ENCODE measurements around the gene MYH7B.

Gene MYH7B

DNA sequence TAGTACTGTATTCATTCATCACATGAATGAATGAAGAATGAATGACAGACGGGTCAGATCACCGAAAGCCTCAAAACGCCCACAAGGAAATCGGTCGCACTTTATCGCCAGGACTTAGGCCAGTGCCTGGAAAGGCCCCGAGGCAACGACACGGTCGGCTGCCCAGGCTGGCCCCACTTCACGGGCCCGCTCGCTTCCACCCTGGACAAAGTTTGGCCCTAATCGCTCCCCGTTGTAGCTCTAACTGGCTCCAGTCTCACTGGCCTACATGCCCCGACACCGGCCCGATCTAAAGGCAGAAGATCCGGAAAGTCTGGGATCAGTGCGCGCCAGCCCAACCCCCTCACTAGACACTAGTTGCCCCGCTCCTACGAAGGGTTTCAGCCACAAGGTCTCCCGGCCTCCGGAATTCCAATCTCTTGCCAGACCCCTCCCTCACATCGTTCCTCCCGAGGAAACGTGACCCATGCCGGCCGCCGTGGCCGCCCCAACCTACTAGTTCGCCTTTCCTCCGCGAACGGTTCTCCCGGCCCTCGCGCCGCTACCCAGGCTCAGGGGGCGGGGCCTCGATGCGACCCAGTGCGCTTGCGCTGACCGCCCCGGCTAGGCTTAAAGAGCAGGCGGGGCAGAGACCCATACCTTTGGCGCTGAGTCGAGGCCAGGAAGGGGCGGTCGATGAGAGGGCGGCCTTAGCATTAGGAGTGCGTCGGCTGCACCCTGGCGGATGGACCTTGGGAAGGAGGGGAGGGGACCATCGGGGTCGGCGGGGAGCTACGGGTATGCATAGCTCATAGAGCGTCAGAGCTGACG lies at the start of gene MYH7B, which contains the start of gene GSS:
MYH7B (plus strand) TSS at position 638 of the 810 bp plus-strand sequence. CDS start 22,138 bp downstream, outside the sequence.
GSS (minus strand) TSS at position 576 of the 810 bp plus-strand sequence. CDS start 3,954 bp downstream, outside the sequence.
- DNase-seq (ENCODE audit: low spot score): peak; percentile 97

DNA sequence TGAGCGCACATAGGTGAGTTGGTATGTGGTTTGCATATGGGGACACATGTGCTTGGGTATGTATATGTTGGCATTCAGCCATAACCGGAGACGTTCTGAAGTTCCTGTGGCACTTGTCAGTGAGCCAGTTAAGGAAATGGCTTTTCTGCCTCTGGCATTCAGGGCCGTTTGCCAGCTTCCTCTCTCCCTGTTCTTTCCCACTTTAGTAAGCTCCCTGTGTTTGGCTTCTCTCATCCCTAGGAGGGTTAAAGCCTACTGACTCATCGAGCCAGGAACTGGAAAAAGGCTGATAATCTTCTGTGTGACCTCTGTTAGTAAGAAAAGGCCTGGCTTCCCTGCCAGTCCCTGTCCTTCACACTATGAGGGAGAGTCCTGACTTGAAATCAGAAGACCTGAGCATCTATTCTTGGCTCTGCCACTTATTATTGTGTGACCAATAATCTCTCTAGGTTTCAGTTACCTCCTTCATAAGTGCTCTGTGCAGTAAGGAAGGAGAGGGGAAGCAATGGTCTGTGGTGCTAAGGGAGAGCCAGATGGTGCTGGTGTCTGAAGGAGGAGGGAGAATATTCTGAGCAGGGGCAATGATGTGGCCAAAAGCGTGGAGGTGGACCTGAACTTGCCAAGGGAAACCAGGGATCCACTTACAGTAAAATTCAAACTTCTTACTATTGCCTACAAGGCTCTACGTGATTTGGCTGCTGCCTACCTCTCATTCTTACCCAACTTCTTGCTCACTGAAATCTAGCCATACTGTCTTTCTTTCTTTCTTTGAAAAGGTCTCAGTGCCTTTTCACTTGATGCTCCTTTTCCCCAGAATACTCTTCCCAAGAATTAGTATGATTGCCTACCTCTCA lies 47.8 kb upstream of the MYH7B start:
- no peak for DNase-seq (ENCODE audit: low spot score)

DNA sequence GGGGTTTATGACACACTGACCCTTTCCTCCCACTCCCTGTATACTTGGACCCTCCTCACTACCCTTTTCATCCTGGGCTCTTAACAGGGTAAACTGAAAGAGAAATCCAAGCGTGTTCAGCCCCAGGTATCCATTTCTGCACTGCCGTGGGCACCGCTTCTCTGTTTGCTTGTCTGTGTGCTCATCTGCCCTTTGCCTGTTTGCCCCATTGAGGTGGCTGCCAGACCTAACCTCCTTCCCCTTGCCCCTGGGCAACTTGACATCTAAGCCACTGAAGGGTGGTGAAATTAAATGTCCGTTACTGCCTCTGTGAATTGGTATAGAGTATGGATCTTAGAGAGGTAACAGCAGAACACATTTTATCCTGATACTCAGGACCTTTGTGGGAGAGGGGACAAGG lies 40.5 kb upstream of the MYH7B start:
- no peak for DNase-seq (ENCODE audit: low spot score)

DNA sequence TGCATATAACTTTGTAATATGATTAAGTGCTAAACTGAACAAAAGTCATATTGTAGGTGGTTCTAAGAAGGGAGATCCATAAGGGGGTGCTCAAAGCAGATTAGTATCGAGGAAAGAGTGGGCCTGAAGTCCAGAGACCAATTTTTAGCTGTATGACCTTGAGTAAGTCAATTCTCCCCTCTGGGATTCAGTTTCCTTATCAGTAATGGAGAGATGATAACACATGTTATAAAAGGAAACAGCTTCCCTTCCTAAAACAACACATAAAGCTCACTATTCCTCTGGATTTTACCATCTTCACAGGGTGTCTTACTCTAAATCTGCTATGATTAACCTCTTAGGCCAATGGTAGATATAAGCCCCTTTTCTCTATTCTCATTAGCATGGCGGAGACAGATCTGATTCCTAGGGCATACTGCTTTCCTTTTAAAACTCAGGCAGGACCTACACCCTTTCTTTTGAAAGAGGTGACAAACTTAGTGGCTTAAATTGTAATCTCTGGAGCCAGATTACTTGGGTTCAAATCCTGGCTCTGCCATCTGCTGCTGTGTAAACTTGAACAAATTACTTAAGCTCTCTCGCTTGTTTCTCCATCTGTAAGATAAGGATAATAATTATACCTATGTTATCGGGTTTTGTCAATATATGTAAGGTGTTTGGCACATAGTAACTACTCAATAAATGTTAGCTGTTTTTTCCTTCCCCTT lies 39.8 kb upstream of the MYH7B start:
- DNase-seq (ENCODE audit: low spot score): no peak

DNA sequence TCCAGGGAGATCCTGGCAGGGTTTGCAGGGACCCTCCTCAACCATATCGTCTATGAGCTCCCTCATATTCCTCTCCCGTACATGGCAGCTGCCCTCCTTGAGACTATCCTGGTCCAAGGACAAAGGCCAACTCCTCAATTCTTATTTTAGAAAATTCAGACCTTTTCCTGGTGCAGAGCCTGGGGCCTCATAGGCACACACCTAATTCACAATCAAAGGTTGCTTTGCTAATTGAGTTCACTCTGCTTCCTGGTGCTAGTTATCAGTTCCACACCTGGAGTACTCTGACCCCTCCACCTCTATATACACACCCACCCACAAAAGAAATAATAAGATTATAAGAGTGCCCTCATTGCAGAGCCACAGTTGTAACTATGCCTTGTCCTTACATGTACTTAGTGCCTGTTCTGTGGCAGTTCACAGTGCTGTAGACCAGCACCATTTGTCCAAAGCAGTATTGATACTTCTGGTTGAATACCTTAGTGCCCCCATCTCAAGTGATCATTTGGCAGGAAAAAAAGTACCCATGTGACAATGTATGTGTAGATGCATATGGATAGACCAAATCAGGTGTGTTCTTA lies 38.8 kb upstream of the MYH7B start:
- no peak for DNase-seq (ENCODE audit: low spot score)

DNA sequence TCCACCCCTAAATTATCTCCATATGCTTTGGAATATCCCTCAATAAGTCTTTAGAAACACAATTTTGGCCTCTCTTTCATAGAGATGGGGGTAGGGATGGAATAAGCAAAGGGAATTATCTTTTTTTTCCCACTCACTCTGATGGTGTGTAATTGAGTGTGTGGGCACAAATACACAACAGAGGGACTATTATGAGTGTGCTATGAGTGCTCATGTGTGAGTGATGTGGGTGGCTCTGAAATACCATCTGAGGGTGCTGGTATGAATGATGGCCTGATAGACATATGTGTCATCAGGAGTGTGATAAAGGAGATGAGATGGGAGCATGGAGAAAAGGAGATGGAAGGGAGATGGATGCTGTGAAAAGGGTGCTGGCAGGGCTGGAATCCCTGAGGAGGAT lies 35.6 kb upstream of the MYH7B start:
- no peak for DNase-seq (ENCODE audit: low spot score)

DNA sequence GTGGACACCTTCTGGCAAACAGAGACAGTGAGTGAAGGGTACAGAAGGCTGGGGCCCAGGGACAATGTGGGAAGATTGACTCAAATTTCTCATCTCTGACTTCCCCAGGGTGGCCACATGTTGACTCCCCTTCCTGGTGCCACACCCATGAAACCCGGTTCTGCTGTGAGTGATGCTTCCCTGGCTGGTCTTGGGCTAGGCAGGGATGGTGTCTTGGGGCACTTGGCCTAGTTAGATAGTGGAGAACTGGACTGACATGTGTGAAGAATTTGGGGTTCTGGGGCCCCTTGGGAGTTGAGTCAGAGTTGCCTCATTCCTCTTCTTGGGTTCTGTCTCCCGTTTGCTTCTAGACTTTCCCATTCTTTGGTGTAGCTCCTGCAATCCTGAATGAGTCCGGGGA lies 34.2 kb upstream of the MYH7B start:
- no peak for DNase-seq (ENCODE audit: low spot score)

DNA sequence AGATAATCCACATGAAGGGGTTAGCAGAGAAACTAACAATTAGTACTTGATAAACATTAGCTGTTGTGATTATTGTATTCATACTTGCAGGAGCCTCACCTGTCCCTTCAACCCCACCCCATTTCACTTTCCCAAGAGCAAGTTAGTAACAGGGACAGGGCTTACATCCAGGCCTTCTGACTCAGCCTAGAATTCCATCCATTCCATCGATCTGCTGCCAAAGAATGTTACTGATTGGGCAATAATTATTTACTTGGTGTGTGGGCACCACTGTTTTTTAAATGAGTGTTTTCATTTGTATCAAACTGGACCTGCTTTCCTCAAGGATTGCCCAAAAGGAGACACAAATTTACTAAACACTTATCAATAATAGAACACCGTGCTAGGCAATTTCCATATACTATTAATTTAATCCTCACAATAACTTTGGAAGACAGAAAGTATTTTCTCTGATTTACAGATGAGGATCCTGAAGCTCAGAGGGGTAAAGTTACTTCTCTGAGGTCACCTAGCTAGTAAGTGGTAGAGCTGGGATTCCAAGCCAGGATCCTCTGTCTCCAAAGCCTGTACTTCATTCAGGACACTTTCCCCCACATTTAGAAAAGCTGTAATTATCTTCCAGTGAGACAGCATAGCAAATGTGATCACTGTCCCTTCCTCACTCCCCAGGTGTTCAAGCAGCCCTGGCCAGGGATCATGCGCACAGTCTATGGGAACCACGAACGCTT lies 32.9 kb upstream of the MYH7B start:
- no peak for DNase-seq (ENCODE audit: low spot score)

DNA sequence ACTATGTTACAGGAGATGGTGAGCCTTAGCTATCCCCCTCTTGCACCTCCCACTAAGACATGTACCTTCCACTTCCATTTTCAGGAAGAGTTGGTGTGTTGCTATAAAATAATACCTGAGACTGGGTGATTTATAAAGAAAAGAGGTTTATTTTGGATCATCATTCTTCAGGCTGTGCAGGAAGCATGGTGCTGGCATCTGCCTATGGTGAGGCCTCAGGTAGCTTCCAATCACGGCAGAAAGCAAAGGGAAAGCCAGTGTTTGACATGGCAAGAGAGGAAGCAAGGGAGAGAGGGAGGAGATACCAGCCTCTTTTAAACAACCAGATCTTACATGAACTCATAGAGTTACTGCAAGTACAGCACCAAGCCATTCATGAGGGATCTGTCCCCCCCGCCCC lies 32.3 kb upstream of the MYH7B start:
- DNase-seq (ENCODE audit: low spot score): no peak

DNA sequence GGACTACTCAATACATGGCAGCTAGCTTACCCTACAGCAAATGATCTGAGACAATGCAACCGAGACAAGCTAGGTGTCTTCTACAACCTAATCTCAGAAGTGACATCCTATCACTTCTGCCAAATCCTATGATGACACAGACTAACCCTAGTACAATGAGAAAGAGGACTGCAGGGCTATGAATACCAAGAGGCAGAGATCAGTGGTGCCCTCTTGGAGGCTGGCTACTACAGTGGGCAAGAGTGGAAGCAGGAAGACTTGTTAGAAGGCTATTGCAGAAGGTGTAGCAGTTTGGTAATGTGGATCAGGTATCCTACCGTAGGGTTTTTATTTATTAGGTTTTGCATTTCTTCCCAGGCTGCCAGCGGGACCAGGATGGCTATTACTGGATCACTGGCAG lies 30.3 kb upstream of the MYH7B start:
- DNase-seq (ENCODE audit: low spot score): no peak

DNA sequence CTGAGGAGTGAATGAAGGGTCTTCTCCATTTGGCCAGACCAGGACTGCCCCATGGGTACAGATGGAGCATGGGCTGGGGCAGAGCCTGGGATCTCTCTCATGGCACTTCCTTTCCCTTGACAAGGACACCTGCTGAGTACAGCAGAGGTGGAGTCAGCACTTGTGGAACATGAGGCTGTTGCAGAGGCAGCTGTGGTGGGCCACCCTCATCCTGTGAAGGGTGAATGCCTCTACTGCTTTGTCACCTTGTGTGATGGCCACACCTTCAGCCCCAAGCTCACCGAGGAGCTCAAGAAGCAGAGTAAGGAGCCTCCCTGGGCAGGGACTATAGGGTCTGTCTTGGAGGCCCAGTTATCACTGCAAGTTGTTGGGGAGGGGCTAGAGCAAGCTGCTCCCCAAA lies 29.7 kb upstream of the MYH7B start:
- no peak for DNase-seq (ENCODE audit: low spot score)

DNA sequence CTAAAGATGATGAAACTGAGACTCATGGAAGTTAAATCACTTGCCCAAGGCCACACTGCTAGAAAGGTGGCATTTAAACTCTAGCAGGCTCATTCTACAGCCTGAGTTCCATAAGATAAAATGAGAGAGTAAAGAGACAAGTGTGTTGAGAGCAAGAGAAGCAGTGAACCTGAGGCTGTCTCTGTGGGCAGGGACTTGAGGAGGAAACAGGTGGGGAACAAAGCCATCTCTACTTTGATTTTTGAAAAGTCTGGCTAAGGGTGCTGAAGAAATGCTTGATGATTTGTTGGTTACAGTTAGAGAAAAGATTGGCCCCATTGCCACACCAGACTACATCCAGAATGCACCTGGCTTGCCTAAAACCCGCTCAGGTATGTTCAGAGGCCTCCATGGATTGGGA lies 29.1 kb upstream of the MYH7B start:
- no peak for DNase-seq (ENCODE audit: low spot score)

DNA sequence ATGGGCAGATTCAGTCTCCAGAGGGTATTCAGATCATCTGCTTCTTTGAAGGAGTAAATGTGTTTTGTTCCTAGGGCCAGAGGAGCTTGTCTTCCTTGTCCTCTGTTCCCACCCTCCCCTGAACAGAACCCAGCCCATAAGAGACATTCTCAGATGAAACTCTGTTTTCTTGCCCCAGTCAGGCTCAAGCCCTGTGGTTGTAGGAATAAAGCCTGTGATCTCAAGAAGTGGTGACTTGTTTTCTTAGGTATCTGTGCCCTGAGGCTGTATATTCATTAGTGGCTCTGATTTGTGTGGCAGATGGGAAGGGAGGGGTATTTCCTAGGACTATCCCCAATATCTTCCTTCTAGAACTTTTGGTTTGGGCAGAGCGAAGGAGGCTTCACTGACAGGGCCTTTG lies 27.9 kb upstream of the MYH7B start:
- no peak for DNase-seq (ENCODE audit: low spot score)

DNA sequence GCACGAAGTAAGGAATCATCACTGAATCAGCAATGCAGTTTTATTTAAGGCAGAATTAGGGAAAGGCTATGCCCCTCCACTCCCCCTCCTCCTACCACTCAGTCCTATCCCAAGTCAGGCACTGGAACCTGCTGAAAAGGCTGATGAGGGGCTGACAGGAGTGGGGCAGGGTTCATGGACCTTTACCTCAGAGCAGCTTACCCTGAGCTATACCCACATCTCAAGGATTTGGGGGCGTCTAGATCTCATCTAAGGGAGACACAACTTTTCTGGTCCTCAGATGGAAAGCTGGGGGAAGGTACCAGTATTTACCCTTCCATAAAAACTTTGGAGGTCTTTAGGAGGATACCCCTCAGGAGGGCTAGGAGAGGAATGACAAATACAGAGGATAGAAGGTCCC lies 27.3 kb upstream of the MYH7B start:
- DNase-seq (ENCODE audit: low spot score): no peak

DNA sequence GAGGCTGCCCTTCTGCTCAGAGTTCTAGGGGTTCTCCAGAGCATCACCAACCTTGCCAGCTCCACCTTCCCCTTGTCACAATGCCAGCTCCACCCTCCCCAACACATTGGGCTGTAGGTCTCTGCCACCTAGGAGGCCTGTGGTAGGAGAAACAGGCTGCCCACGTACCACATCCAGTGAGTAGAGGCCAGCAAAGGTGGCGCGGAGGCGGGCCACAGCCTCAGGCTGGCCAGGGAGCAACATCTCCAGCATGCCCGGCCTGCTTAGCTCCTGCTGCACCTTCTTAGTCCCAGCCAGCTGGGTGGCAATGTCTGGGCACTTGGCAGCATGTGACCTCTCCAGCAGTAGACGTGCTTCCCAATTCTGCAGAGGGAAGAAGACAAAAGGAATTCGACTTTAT lies 23.9 kb upstream of the MYH7B start:
- no peak for DNase-seq (ENCODE audit: low spot score)

DNA sequence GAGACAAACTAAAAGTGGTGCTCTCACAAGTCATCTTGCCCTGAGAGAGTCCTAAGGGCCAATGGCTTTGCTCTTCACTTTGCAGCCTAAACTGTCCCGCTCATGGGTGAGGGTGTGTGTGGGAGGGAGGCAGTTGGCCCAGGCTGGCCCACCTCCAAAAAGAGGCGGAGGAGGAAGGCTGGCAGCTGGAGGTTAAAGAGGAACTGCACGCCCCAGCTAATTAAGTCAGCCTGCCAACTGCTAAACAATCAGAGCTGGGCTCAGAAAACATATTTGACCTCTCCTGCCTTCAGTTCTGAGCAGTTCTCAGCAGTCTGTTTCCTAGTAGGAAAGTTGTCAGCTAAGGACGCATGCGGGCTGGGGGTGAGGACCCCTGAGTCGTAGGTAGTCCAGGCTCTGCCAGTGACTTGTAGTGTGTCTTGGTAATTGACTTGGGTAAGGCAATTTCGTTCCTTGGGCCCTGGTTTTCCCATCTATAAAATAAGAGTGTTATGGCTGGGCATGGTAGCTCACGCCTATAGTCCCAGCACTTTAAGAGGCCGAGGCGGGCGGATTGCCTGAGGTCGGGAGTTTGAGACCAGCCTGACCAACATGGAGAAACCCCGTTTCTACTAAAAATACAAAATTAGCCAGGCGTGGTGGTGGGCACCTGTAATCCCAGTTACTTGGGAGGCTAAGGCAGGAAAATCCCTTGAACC lies 17.1 kb upstream of the MYH7B start:
- no peak for DNase-seq (ENCODE audit: low spot score)

DNA sequence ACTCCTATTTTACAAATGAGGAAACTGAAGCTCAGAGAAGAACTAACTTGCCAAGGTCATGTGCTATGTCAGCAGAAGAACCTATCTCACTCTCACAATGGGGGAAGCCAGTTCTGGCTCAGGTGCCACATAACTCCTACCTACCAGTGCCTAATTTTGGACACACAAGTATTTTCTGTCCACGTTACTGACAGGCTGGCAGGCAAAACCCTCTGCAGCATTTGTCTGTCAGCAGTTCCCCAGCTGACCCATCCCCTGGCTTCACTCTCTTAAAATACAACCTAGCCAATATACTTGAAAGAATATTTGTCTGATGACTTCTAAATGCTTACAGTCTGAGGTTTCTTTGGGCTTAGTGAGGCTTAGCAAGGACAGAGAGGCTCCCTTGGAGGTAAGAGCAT lies 15.6 kb upstream of the MYH7B start:
- DNase-seq (ENCODE audit: low spot score): no peak

DNA sequence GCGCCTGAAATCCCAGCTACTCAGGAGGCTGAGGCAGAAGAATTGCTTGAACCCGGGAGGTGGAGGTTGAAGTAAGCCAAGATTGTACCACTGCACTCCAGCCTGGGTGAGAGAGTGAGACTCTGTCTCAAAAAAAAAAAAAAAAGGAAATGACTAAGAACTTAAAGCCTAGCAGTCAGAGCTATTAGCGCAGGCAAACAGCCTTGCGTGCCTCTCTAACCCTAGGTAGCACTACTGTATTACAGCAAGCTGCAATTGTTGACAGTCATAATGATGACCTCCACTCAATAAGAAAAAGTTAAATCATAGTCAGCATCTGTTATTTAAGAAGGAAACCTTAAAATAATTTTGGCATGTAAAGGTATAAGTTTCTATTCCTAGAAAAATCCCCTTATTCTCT lies 14.4 kb upstream of the MYH7B start:
- no peak for DNase-seq (ENCODE audit: low spot score)

DNA sequence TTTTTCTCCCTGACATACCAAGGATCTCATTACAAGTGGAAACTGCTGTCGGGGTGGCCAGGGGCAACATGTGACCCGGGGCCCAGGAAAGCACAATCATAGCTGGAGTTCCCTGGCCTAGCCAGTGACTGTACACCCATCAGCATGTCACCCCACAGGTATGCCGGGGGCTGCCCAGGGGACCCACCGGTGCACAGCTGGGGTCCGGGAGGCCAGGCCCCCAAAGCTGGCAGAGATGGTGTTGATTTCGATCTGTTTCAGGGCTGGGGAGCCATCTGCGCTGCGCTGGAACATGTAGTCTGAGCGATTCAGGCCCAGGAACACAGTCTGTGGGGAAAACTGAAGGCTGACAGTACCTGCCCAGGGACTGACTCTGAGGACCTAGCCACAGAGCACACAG lies 13.4 kb upstream of the MYH7B start:
- DNase-seq (ENCODE audit: low spot score): no peak

DNA sequence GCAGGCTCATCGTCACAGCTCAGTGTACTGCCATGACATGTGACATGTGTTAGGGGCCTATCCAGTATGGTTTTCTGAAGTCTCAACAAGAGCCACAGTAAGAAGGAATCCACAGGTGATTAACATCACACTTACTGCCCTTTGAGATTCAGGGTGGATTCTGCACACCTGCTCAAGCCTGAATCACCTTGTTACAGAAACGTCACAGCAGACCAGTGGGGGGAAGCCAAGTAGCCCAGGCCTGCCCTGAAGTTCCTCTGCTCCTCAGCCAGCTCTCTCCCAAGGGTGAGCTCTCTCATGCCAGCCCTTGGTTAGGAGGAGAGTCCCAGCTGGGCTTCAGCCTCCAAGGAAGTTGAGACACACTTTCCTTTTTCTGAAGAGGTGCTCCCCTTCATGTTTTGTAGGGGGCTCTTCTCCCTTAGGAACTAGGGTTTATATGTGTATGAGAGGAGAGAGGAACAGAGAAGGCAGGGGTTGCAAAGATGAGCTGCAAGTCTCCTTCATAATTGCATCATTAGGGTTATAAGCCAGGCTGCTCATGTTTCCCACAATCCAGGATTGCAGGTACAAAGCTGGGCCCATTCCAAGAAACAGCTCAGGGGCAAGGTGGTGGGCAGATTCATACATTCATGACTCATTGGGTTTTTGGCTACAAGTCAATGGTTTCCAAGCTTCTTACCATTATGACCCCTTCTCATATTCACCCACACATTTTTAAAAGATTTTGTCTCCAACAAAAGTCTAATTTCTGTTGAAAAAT lies 11.7 kb upstream of the MYH7B start:
- DNase-seq (ENCODE audit: low spot score): no peak

All from HuH-7.5 (cell line).